BLaER1 treated with 17β-estradiol and CSF1 and Interleukin-3, amounts not matched to agents 10 nM and 100 nM (cell line): ENCODE results near the gene FAM184B.
"Not testable (repeated sequence)": the region's sequence is repeated elsewhere in the genome, so short reads cannot be mapped to it uniquely, and the experiment has no call there.

Source experiments
- H3K27ac ChIP-seq, 11 experiments: shearing (Covaris generic); formaldehyde crosslinking; 2 replicates each; pipeline ENCODE4 v1.8.1; 2022
- H3K27me3 ChIP-seq, 11 experiments: shearing (Covaris generic); formaldehyde crosslinking; 2 replicates each; pipeline ENCODE4 v1.8.1; 2022
- H3K36me3 ChIP-seq, 11 experiments: shearing (Covaris generic); formaldehyde crosslinking; 2 replicates each; pipeline ENCODE4 v1.8.1; 2022
- H3K4me1 ChIP-seq, 10 experiments: shearing (Covaris generic); formaldehyde crosslinking; 2 replicates each; pipeline ENCODE4 v1.8.1; 2022
- H3K4me2 ChIP-seq, 11 experiments: shearing (Covaris generic); formaldehyde crosslinking; 2 replicates each; pipeline ENCODE4 v1.8.1; 2022
- H3K4me3 ChIP-seq, 10 experiments: shearing (Covaris generic); formaldehyde crosslinking; 2 replicates each; pipeline ENCODE4 v1.8.1; 2022
- H3K9ac ChIP-seq, 11 experiments: shearing (Covaris generic); formaldehyde crosslinking; 2 replicates each; pipeline ENCODE4 v1.8.1; 2022
- H3K9me3 ChIP-seq, 11 experiments: shearing (Covaris generic); formaldehyde crosslinking; replicated peaks in 1 of 11; 2 replicates each; pipeline ENCODE4 v1.8.1; 2022
- H4K20me1 ChIP-seq, 11 experiments: shearing (Covaris generic); formaldehyde crosslinking; 2 replicates each; pipeline ENCODE4 v1.8.1; 2022
- Cebpa-rat ChIP-seq, 11 experiments: shearing (Covaris generic); IDR thresholded peaks; 2 replicates each; pipeline ENCODE4 v1.8.1; 2022

Gene FAM184B

GRCh38 chr4:17690898-17691297 lies 90.5 kb downstream of the FAM184B start:
- Histone ChIP-seq H3K9ac (no peak overlapping the region), H3K27me3 (no peaks in the 10 kb centered on the region), H3K4me1 (peaks cover 5 to 15% (median 11%) of the 10 kb centered on the region in 10 experiments; a peak in 17 of 20 replicates), H4K20me1 (no peaks in the 10 kb centered on the region; a peak in 1 of 22 replicates), H3K9me3 (no peaks in the 10 kb centered on the region), H3K27ac (no peak overlapping the region), H3K4me2 (no peak overlapping the region), H3K4me3 (no peak overlapping the region), H3K36me3 (no peaks in the 10 kb centered on the region)
- TF ChIP-seq Cebpa-rat (IDR thresholded peaks at IDR 0.05) = no peak

- Histone ChIP-seq H3K4me2 (no peak overlapping the region), H4K20me1 (no peaks in the 10 kb centered on the region; a peak in 1 of 22 replicates), H3K9ac (no peak overlapping the region), H3K9me3 (no peaks in the 10 kb centered on the region), H3K4me3 (no peak overlapping the region), H3K4me1 (peaks cover 5 to 15% (median 11%) of the 10 kb centered on the region in 10 experiments; a peak in 17 of 20 replicates), H3K27me3 (no peaks in the 10 kb centered on the region), H3K27ac (no peak overlapping the region), H3K36me3 (no peaks in the 10 kb centered on the region)
- no peak for TF ChIP-seq Cebpa-rat (IDR thresholded peaks at IDR 0.05)
Measured at GRCh38 chr4:17690135-17690534, 91.3 kb downstream of the FAM184B start.

- TF ChIP-seq Cebpa-rat (IDR thresholded peaks at IDR 0.05) = no peak
- peak overlapping the region in 3 of 11 experiments; percentile 2 to 55 (median 24); a peak in 3 of 22 replicates for H3K9ac ChIP-seq
- H3K27me3 ChIP-seq = no peaks in the 10 kb centered on the region
- H3K4me2 ChIP-seq = peak overlapping the region in 9 of 11 experiments; percentile 12 to 63 (median 48); a peak in 15 of 22 replicates
- no peaks in the 10 kb centered on the region for H3K9me3 ChIP-seq
- H3K36me3 ChIP-seq = no peaks in the 10 kb centered on the region
- H3K27ac ChIP-seq = no peak overlapping the region
- H3K4me3 ChIP-seq = no peak overlapping the region
- peaks cover 5 to 18% (median 12%) of the 10 kb centered on the region in 10 experiments; a peak in 17 of 20 replicates for H3K4me1 ChIP-seq
- no peaks in the 10 kb centered on the region; a peak in 1 of 22 replicates for H4K20me1 ChIP-seq
Measured at GRCh38 chr4:17688011-17688441, 93.4 kb downstream of the FAM184B start.

GRCh38 chr4:17687237-17687857 lies 94.1 kb downstream of the FAM184B start:
- no peaks in the 10 kb centered on the region for H3K9me3 ChIP-seq
- no peak for TF ChIP-seq Cebpa-rat (IDR thresholded peaks at IDR 0.05)
- H3K4me3 ChIP-seq = no peak overlapping the region
- H3K27me3 ChIP-seq = no peaks in the 10 kb centered on the region
- peaks cover 5 to 18% (median 12%) of the 10 kb centered on the region in 10 experiments; a peak in 17 of 20 replicates for H3K4me1 ChIP-seq
- no peaks in the 10 kb centered on the region for H3K36me3 ChIP-seq
- peak overlapping the region in 1 of 11 experiments; percentile 2; a peak in 2 of 22 replicates for H3K9ac ChIP-seq
- H4K20me1 ChIP-seq = no peaks in the 10 kb centered on the region; a peak in 1 of 22 replicates
- H3K27ac ChIP-seq = no peak overlapping the region
- peak overlapping the region in 9 of 11 experiments; percentile 12 to 63 (median 48); a peak in 16 of 22 replicates for H3K4me2 ChIP-seq

GRCh38 chr4:17684648-17685047 lies 96.8 kb downstream of the FAM184B start:
- not testable (repeated sequence) for H3K27me3 ChIP-seq, H3K4me2 ChIP-seq, H3K9ac ChIP-seq, H4K20me1 ChIP-seq, H3K36me3 ChIP-seq, H3K4me3 ChIP-seq, H3K27ac ChIP-seq, H3K9me3 ChIP-seq
- H3K4me1 ChIP-seq = peaks cover 23 to 34% (median 27%) of the 10 kb centered on the region in 10 experiments

- H3K27me3 ChIP-seq = no peaks in the 10 kb centered on the region
- no peak overlapping the region for H3K9ac ChIP-seq
- no peak overlapping the region for H3K27ac ChIP-seq
- H3K4me2 ChIP-seq = no peak overlapping the region
- H3K9me3 ChIP-seq = peaks cover 8 to 20% (median 9%) of the 10 kb centered on the region in 11 experiments; a peak in 12 of 22 replicates
- peaks cover 12 to 24% (median 16%) of the 10 kb centered on the region in 10 experiments for H3K4me1 ChIP-seq
- no peaks in the 10 kb centered on the region for H3K36me3 ChIP-seq
- no peak for TF ChIP-seq Cebpa-rat (IDR thresholded peaks at IDR 0.05)
- H3K4me3 ChIP-seq = no peak overlapping the region
- no peaks in the 10 kb centered on the region for H4K20me1 ChIP-seq
Measured at GRCh38 chr4:17682222-17682566, 99.2 kb downstream of the FAM184B start.

GRCh38 chr4:17681281-17682221 lies 99.9 kb downstream of the FAM184B start:
- peaks cover 8 to 23% (median 9%) of the 10 kb centered on the region in 11 experiments; a peak in 13 of 22 replicates for H3K9me3 ChIP-seq
- no peak overlapping the region for H3K4me3 ChIP-seq
- no peaks in the 10 kb centered on the region for H4K20me1 ChIP-seq
- H3K27me3 ChIP-seq = no peaks in the 10 kb centered on the region
- no peak for TF ChIP-seq Cebpa-rat (IDR thresholded peaks at IDR 0.05)
- peak overlapping the region; percentile 12 to 58 (median 43) for H3K4me2 ChIP-seq
- H3K4me1 ChIP-seq = peaks cover 12 to 24% (median 16%) of the 10 kb centered on the region in 10 experiments
- H3K36me3 ChIP-seq = no peaks in the 10 kb centered on the region
- no peak overlapping the region for H3K27ac ChIP-seq
- no peak overlapping the region for H3K9ac ChIP-seq

GRCh38 chr4:17680559-17681280 lies 100.7 kb downstream of the FAM184B start:
- peaks cover 12 to 24% (median 16%) of the 10 kb centered on the region in 10 experiments for H3K4me1 ChIP-seq
- H3K9me3 ChIP-seq = peaks cover 8 to 23% (median 9%) of the 10 kb centered on the region in 11 experiments; a peak in 13 of 22 replicates
- no peaks in the 10 kb centered on the region for H3K27me3 ChIP-seq
- H4K20me1 ChIP-seq = no peaks in the 10 kb centered on the region
- H3K4me3 ChIP-seq = no peak overlapping the region
- peak overlapping the region; percentile 12 to 58 (median 46) for H3K4me2 ChIP-seq
- no peaks in the 10 kb centered on the region for H3K36me3 ChIP-seq
- no peak for TF ChIP-seq Cebpa-rat (IDR thresholded peaks at IDR 0.05)
- no peak overlapping the region for H3K9ac ChIP-seq
- peak overlapping the region in 1 of 11 experiments; percentile 5; a peak in 2 of 22 replicates for H3K27ac ChIP-seq
